Muscle of leg (tissue), 11 donors: ENCODE data around the gene PEX5L. TPM values are rescaled to one million over a fixed set of nuclear protein-coding genes. Genes with fewer than 3 reads are reported as not detected.
"Not testable (repeated sequence)": the region's sequence is repeated elsewhere in the genome, so short reads cannot be mapped to it uniquely, and the experiment has no call there.

Experiments
- DNase-seq: peaks from one replicate; pipeline ENCODE4 v3.0.0; 2013
- H3K27ac ChIP-seq: one replicate; pipeline ENCODE4 v1.5.1; 2013; ENCODE audit warnings: mild to moderate bottlenecking, low read length, control low read depth
- H3K27me3 ChIP-seq: one replicate; pipeline ENCODE4 v1.6.1; 2013; ENCODE audit warnings: low read length; ENCODE audit not compliant: control insufficient read depth, insufficient read depth
- H3K36me3 ChIP-seq: one replicate; pipeline ENCODE4 v1.6.1; 2013; ENCODE audit warnings: low read length; ENCODE audit not compliant: control insufficient read depth, insufficient read depth
- H3K4me1 ChIP-seq: one replicate; pipeline ENCODE4 v1.6.1; 2013; ENCODE audit warnings: low read length; ENCODE audit not compliant: control insufficient read depth, insufficient read depth
- H3K4me3 ChIP-seq: one replicate; pipeline ENCODE4 v1.5.1; 2013; ENCODE audit warnings: low read length, control low read depth
- H3K9me3 ChIP-seq: replicated peaks from 2 replicates; pipeline ENCODE4 v1.6.1; 2013; ENCODE audit warnings: low read depth, low read length; ENCODE audit not compliant: control insufficient read depth
- WGBS: methylation state at CpG from one replicate; pipeline ENCODE4 v1.1.5; 2013; ENCODE audit warnings: missing lambda C conversion rate; ENCODE audit not compliant: insufficient coverage; 5-methylcytosine and 5-hydroxymethylcytosine counted together
- polyA plus RNA-seq, 8 donors: library from polyadenylated mRNA; unstranded; fragments of 120-200 nt; gene quantifications; one replicate each; pipeline versions ENCODE4 v1.2.1 to v1.2.3, GENCODE V29; 2013; ENCODE audit warnings: inconsistent platforms in 1 of 8, low replicate concordance in 1 of 8; ENCODE audit not compliant: insufficient read length in 8 of 8, insufficient read depth in 1 of 8
- total RNA-seq: library from RNA; stranded (reverse); fragments of 120-200 nt; gene quantifications from one replicate; pipeline ENCODE4 v1.2.4, GENCODE V29; 2013

PEX5L gene
- total and polyA plus RNA-seq, 9 donors = 0.06 to 0.32 (median 0.18) TPM; not detected in 1

DNA sequence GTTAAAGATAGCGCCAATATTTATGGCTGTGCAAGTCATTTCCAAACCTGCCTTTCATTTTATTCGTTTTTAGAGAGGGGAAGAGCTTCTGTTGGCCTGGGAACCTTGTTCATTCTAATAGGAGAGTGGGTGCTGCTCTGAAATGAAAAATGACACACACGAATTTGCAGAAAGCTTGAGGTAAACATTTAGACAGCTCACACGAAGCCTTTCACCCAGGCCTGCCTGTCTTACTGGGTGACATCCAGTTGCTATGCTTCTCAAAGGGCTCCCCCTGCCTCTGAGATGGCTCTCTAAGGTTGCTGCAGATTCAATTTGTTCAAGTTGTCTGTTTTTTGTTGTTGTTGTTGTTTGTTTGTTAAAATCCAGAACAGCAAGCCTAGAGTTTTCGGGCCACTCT lies 18.2 kb downstream of the PEX5L start:
- Histone ChIP-seq H3K27me3 (no peaks in the 10 kb centered on the region), H3K4me1 (no peaks in the 10 kb centered on the region), H3K9me3 (no peaks in the 10 kb centered on the region), H3K27ac (no peak overlapping the region), H3K4me3 (no peak overlapping the region), H3K36me3 (no peaks in the 10 kb centered on the region)
- DNase-seq = no peak
- WGBS = 24% methylated on average over 2 of the region's 5 CpGs

DNA sequence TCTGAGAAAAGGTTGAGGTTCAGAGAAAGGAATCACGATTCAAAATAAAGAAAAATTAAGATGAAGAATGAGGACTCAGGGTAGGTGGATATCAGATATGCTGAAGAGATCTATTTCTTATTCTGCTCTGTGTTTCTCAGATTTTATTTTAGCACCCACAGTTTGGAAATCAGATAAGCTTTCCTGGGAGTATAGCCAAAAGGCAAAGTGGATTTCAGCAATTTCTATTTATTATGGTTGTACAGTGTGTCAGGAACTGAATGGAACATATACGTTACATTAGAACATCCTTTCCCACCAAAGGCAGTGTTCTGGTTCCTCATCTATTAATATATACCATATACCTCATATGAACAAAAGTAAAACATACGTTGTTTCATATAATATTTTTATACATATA lies 18.9 kb downstream of the PEX5L start:
- H3K4me3 ChIP-seq = no peak overlapping the region
- H3K9me3 ChIP-seq = no peaks in the 10 kb centered on the region
- H3K27ac ChIP-seq = no peak overlapping the region
- DNase-seq = no peak
- no CpG with 5 or more reads among the region's 3 CpGs for WGBS
- no peaks in the 10 kb centered on the region for H3K36me3 ChIP-seq
- H3K4me1 ChIP-seq = no peaks in the 10 kb centered on the region
- no peaks in the 10 kb centered on the region for H3K27me3 ChIP-seq

DNA sequence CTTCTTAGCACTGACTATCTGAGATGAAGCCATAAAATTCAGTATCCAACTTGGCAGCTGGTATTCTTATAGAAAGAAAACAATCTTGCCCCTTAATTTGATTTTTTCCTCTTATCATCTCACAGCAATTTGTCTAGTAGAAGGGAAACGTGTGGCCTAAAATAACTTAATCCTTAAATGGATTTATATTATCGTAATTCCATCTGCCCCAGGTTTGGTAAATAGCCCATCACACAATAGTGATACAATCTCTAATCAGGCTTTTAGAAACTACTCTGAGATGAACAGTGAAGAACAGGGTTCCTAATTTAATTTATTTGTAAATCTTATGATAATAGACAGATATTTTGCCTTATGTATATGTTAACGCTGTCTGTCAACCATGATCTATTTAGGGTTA lies 24.8 kb downstream of the PEX5L start:
- Histone ChIP-seq H3K27me3 (no peaks in the 10 kb centered on the region), H3K36me3 (no peaks in the 10 kb centered on the region), H3K4me1 (no peaks in the 10 kb centered on the region), H3K9me3 (peaks cover 11% of the 10 kb centered on the region), H3K27ac (no peak overlapping the region), H3K4me3 (no peak overlapping the region)
- no peak for DNase-seq
- no CpG with 5 or more reads among the region's 3 CpGs for WGBS

DNA sequence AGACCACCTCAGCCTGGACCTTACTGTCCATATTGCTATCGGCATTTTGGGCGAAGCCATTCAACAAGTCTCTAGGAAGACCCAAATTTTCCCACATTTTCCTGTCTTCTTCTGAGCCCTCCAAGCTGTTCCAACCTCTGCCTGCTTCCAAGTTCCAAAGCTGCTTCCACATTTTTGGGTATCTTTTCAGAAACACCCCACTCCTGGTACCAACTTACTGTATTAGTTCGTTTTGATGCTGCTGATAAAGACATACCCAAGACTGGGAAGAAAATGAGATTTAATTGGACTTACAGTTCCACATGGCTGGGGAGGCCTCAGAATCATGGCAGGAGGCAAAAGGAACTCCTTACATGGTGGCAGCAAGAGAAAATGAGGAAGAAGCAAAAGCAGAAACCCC lies 28.4 kb downstream of the PEX5L start:
- 100% methylated on average over 2 of the region's 3 CpGs for WGBS
- H3K27me3 ChIP-seq, H3K4me1 ChIP-seq, H3K4me3 ChIP-seq, H3K27ac ChIP-seq, DNase-seq, H3K36me3 ChIP-seq: not testable (repeated sequence)
- peaks cover 11% of the 10 kb centered on the region for H3K9me3 ChIP-seq

DNA sequence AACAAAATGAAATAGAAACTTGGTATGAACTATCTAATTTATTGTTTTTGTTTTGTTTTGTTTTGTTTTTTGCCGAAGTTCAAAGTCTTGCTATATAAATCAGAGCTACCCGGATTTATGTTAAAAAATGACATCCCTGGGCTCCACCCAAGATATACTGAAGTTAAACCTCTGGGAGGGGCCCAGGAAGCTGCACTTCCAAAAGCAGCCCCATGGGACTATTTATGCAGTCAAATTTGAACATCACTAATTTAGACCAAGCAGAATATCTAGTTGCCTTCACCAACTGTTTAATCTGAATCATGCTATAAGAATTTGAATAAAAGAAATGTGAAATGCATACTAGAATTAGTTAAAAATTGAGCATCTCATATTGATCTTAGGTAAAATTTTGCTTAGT lies 32.2 kb downstream of the PEX5L start:
- Histone ChIP-seq H3K27ac (no peak overlapping the region), H3K36me3 (no peaks in the 10 kb centered on the region), H3K27me3 (no peaks in the 10 kb centered on the region), H3K4me3 (no peak overlapping the region), H3K9me3 (peaks cover 9% of the 10 kb centered on the region), H3K4me1 (no peaks in the 10 kb centered on the region)
- WGBS = no CpG with 5 or more reads among the region's 2 CpGs
- DNase-seq = no peak

DNA sequence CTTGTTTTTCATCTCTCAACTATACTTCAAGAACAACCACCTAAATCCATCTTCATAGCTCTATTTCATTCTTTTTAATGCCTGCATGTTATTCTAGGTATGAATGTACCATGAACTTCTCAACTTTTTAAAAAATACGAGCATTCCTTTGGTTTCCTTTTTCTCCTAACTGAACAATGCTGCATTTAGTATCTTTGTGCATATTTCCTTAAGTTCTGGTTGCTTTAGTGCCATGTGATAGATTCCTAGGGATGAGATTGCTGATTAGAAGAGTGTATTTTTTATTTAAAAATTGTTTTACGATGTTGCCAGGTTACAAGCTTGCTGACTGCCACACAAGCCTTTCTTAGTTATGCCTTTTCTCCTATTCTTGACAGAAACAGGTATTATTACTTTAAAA lies 34.7 kb downstream of the PEX5L start:
- H3K27me3 ChIP-seq = no peaks in the 10 kb centered on the region
- H3K9me3 ChIP-seq = peaks cover 3% of the 10 kb centered on the region
- WGBS = no CpG with 5 or more reads among the region's 2 CpGs
- H3K27ac ChIP-seq = no peak overlapping the region
- H3K4me1 ChIP-seq = no peaks in the 10 kb centered on the region
- no peak for DNase-seq
- H3K36me3 ChIP-seq = no peaks in the 10 kb centered on the region
- H3K4me3 ChIP-seq = no peak overlapping the region

DNA sequence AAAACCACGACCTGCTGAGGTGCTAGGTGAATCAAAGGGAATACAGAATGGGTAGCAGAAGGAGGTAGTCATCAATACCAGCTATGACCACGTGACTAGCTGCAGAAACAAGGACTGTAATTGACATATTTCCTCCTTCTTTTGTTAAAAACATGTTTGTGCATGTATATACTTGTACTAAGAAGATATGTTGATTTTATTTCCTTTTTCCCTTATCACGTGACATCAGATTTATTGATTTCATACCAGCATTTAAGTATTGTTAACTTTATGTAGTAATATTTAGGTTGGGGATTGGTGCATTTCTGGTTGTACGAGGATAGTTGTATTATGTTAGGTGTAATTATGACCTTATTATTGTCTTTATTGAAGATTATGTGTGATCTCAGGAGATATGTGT lies 36.2 kb downstream of the PEX5L start:
- H3K27ac ChIP-seq = no peak overlapping the region
- no peaks in the 10 kb centered on the region for H3K4me1 ChIP-seq
- WGBS = 67% methylated on average over 1 of the region's 4 CpGs
- DNase-seq = no peak
- H3K4me3 ChIP-seq = no peak overlapping the region
- peaks cover 5% of the 10 kb centered on the region for H3K9me3 ChIP-seq
- no peaks in the 10 kb centered on the region for H3K27me3 ChIP-seq
- no peaks in the 10 kb centered on the region for H3K36me3 ChIP-seq

DNA sequence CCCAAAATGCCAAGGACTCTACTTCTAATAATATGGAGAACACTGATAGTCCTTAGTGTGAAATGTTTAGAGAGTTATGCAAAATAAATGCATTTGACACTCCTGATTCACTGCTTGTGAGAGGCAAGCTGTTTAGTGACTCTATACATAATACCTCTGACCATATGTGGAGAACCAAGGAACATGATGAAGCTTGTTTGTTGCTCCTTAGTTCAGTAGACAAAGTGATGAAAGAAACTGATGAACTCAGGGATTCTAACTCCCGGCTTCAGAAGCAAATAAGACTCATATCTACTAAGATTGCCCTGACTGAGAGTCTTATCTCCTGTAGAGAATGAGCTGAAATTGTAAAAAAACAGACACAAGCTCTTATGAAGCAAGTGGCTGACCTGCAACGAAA lies 41.3 kb downstream of the PEX5L start:
- WGBS = 93% methylated on average over 1 of the region's 2 CpGs

DNA sequence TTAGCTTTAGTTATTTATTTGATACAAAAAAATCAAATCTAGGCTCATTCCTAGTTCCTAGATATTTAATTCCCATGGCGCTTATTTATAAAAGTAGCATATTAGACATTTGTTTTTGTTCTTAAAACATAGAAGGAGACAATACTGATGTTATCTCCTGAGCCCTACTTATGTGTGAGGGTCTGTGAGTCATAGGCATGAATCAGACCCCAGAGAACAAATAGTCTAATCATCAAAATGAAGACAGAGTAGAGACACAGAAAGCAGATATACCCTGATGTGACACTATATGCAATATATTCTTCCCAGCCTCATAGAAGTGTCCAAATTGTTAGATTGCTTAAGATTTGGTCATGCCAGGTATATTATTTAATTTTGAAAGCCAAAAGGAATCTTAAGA lies 44.9 kb downstream of the PEX5L start:
- peaks cover 2% of the 10 kb centered on the region for H3K9me3 ChIP-seq
- no peaks in the 10 kb centered on the region for H3K27me3 ChIP-seq
- no peak for DNase-seq
- no peak overlapping the region for H3K27ac ChIP-seq
- no CpG with 5 or more reads among the region's 1 CpG for WGBS
- no peaks in the 10 kb centered on the region for H3K4me1 ChIP-seq
- H3K4me3 ChIP-seq = no peak overlapping the region
- H3K36me3 ChIP-seq = no peaks in the 10 kb centered on the region

More for the DNA sequence above, 41.3 kb downstream of the PEX5L start:
- H3K36me3 ChIP-seq = no peaks in the 10 kb centered on the region
- H3K9me3 ChIP-seq = peaks cover 5% of the 10 kb centered on the region
- H3K4me3 ChIP-seq = no peak overlapping the region
- no peaks in the 10 kb centered on the region for H3K4me1 ChIP-seq
- no peak for DNase-seq
- no peak overlapping the region for H3K27ac ChIP-seq
- H3K27me3 ChIP-seq = no peaks in the 10 kb centered on the region

DNA sequence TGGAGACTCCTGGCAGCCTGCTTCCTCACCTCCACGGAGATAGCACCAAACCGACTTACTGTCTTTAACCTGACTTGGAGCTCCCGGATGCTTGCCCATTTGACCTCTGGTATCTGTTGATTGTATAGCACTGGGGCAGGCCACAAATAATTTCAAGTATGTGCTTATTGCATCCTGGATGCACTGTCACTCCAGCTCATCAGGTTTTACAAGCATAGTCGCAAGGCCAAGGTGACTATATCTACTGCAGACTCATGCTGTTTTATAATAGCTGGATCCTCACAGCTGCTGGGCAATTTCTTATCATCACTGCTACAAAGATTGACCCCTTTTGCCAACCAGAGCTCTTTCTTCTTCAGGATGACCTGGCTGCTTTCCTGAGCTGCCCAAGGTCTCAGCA lies 45.6 kb downstream of the PEX5L start:
- no peak overlapping the region for H3K4me3 ChIP-seq
- no peaks in the 10 kb centered on the region for H3K36me3 ChIP-seq
- H3K9me3 ChIP-seq = peaks cover 2% of the 10 kb centered on the region
- no peaks in the 10 kb centered on the region for H3K27me3 ChIP-seq
- H3K4me1 ChIP-seq = no peaks in the 10 kb centered on the region
- DNase-seq = no peak
- 83% methylated on average over 3 of the region's 4 CpGs for WGBS
- no peak overlapping the region for H3K27ac ChIP-seq

DNA sequence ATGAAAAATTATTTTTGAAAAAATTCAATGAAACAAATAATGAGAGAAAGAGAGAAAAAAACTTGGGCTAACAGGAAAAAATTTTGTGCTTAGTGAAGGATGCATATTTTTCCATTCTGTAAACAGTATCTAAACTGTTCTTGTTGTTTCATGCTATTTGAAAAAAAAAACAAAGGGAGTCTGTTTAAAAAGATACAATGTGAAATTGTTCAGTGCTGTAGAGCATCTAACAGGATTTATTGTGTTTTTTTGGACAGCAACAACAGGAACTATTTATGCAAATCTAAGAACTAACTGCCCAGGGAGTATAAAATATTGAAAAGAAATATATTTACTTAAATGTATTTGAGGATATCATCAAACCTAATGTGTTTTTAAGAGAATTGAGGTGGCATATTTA lies 55.1 kb downstream of the PEX5L start:
- Histone ChIP-seq H3K27me3 (peaks cover 2% of the 10 kb centered on the region), H3K9me3 (no peaks in the 10 kb centered on the region), H3K36me3 (no peaks in the 10 kb centered on the region), H3K27ac (no peak overlapping the region), H3K4me3 (no peak overlapping the region), H3K4me1 (no peaks in the 10 kb centered on the region)
- DNase-seq = no peak
